ENCODE results near the gene SLC25A47. TPM values are rescaled to one million over a fixed set of nuclear protein-coding genes. Genes with fewer than 3 reads are reported as not detected.
"Not testable (repeated sequence)": the region's sequence is repeated elsewhere in the genome, so short reads cannot be mapped to it uniquely, and the experiment has no call there.

Gene SLC25A47
- total and polyA plus RNA-seq, 2 donors (not counting 1 experiment from before 2014, with no cell fraction given), result under 0.01 TPM; not detected in 1

DNA sequence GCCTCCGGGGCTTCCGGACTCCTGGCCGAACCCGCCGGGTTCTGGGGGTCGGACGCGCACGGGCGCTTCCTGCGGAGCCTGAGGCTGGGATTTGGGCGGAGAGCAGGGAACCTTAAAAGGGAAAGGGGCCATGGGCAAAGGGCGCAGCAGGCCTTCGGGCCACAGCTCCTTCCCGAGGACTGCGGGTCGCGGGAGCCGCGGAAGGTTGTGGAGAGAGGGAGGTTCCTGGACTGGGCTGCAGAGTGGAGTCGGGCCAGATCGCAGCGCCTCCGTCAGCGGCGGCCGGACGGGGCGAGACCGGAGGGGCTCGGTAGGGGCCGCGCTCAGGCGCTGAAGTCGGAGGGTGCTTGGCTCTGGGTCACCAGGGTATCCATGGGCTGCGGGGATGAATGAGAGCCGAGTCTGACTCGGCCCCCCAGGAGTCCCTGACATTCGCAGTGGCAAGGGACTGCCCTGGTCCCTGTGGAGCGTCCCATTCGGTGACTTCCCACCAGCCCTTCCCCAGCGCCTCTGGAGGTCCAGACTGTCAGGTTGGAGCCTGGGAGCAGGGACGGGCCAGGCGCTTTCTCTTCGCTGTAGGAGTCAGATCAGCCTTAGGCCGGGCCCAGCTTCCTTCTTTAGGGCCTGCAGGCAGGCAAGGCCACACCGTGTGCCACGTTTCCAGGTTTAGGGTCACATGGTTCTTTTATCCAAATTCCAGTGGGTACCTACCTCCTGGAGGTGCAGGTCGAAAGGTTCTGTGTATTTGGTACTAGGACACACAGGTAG, 16.0 kb upstream of the SLC25A47 start:
- H3K9me3 ChIP-seq (ENCODE audit: control insufficient read depth, insufficient read depth, low read depth, low read length), result no peaks in the 10 kb centered on the region
- DNase-seq (ENCODE audit: low read depth in 2 of 2), result peak in 1 of 2 donors; percentile 11
- peak overlapping the region; percentile 66 to 84 (median 75) for H3K4me3 ChIP-seq (replicated peaks in 1 of 4; ENCODE audit: control extremely low read depth in 1 of 4, insufficient read depth in 1 of 4, low read depth in 3 of 4, low read length in 4 of 4)
- H3K27ac ChIP-seq (ENCODE audit: insufficient read depth, low read length), result peak overlapping the region; percentile 66
- peak overlapping the region; percentile 71 for H3K9ac ChIP-seq (ENCODE audit: insufficient read depth, low read length)
- no peaks in the 10 kb centered on the region for H3K36me3 ChIP-seq (ENCODE audit: control insufficient read depth, insufficient read depth, low read length)
- peak overlapping the region; percentile 55 for H2AFZ ChIP-seq (ENCODE audit: low read length)
- TF ChIP-seq, protein P1, sequence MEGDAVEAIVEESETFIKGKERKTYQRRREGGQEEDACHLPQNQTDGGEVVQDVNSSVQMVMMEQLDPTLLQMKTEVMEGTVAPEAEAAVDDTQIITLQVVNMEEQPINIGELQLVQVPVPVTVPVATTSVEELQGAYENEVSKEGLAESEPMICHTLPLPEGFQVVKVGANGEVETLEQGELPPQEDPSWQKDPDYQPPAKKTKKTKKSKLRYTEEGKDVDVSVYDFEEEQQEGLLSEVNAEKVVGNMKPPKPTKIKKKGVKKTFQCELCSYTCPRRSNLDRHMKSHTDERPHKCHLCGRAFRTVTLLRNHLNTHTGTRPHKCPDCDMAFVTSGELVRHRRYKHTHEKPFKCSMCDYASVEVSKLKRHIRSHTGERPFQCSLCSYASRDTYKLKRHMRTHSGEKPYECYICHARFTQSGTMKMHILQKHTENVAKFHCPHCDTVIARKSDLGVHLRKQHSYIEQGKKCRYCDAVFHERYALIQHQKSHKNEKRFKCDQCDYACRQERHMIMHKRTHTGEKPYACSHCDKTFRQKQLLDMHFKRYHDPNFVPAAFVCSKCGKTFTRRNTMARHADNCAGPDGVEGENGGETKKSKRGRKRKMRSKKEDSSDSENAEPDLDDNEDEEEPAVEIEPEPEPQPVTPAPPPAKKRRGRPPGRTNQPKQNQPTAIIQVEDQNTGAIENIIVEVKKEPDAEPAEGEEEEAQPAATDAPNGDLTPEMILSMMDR (conservative IDR thresholded peaks at IDR 0.05 in 1 of 2, IDR thresholded peaks at IDR 0.05 in 1 of 2; ENCODE audit: low read depth in 1 of 2, low read length in 2 of 2), result no peak
- peaks cover 4% of the 10 kb centered on the region for H3K4me1 ChIP-seq (ENCODE audit: control insufficient read depth, extremely low read depth, insufficient read depth, low read length)
- H3K4me2 ChIP-seq (ENCODE audit: extremely low read depth, insufficient read depth, low read length), result peak overlapping the region; percentile 55
- H4K20me1 ChIP-seq (ENCODE audit: control insufficient read depth, extremely low read depth, insufficient read depth, low read length), result no peaks in the 10 kb centered on the region
- H3K27me3 ChIP-seq (ENCODE audit: control insufficient read depth, insufficient read depth, low read length), result no peaks in the 10 kb centered on the region
- peaks cover 7% of the 10 kb centered on the region for H3K79me2 ChIP-seq (ENCODE audit: control insufficient read depth, insufficient read depth, low read length)

DNA sequence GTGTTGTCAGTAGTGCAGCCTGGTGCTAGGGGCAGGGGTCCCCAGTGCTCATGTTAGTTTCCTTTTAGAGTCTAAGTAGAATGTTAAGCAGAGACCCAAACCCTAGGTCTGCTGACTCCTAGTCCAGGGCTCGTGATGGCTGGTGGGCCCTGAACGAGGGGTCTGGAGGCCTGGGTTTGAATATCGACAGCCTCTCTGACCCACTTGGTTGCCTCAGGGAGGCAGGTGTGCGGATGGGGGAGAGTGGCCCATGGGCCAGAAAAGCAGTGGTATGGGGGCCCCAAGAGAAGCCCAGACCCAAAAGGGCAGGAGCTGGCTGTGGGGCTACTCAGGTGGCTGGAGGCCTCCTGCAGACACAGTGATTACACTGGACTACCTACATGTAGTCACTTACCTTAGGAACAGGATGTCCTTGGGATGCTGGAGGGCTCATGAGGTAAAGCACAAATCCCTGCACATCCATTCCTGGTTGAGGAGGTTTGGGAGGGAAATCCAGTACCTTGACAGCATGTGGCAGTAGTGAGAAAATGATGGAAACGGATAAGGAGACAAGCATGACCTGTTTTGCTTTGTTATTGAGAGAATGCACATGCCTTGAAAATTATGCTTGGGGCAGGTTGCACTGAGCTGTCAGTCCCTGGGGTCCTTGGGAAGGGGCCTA, 15.2 kb upstream of the SLC25A47 start:
- Histone ChIP-seq H3K4me1 (ENCODE audit: control insufficient read depth, extremely low read depth, insufficient read depth, low read length) (peaks cover 4% of the 10 kb centered on the region), H3K4me3 (replicated peaks in 1 of 4; ENCODE audit: control extremely low read depth in 1 of 4, insufficient read depth in 1 of 4, low read depth in 3 of 4, low read length in 4 of 4) (peak overlapping the region; percentile 66 to 84 (median 75)), H3K27me3 (ENCODE audit: control insufficient read depth, insufficient read depth, low read length) (no peaks in the 10 kb centered on the region), H3K27ac (ENCODE audit: insufficient read depth, low read length) (no peak overlapping the region), H4K20me1 (ENCODE audit: control insufficient read depth, extremely low read depth, insufficient read depth, low read length) (no peaks in the 10 kb centered on the region), H3K79me2 (ENCODE audit: control insufficient read depth, insufficient read depth, low read length) (peaks cover 7% of the 10 kb centered on the region), H3K9me3 (ENCODE audit: control insufficient read depth, insufficient read depth, low read depth, low read length) (no peaks in the 10 kb centered on the region), H3K36me3 (ENCODE audit: control insufficient read depth, insufficient read depth, low read length) (no peaks in the 10 kb centered on the region), H3K4me2 (ENCODE audit: extremely low read depth, insufficient read depth, low read length) (peak overlapping the region; percentile 55), H2AFZ (ENCODE audit: low read length) (peak overlapping the region; percentile 20), H3K9ac (ENCODE audit: insufficient read depth, low read length) (no peak overlapping the region)
- no peak for TF ChIP-seq EZH2 (IDR thresholded peaks at IDR 0.05; ENCODE audit: low read length, missing control alignments)
- TF ChIP-seq, protein P1 (conservative IDR thresholded peaks at IDR 0.05 in 1 of 2, IDR thresholded peaks at IDR 0.05 in 1 of 2; ENCODE audit: low read depth in 1 of 2, low read length in 2 of 2), result no peak
- no peak for DNase-seq (ENCODE audit: low read depth in 2 of 2)

DNA sequence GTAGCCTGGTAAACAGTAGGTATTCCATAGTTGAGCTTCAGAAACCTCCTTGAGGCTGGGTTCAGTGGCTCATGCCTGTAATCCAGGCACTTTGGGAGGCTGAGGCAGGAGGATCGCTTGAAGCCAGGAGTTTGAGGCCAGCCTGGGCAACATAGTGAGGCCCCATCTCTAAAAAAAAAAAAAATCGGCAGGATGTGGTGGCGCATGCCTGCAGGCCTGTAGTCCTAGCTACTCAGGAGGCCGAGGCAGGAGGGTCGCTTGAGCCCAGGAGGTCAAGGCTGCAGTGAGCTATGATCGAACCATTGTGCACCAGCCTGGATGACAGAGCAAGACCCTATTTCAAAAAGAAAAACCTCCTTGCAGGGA, 14.7 kb upstream of the SLC25A47 start:
- H3K4me3 ChIP-seq (replicated peaks in 1 of 4; ENCODE audit: control extremely low read depth in 1 of 4, insufficient read depth in 1 of 4, low read depth in 3 of 4, low read length in 4 of 4); H3K4me1 ChIP-seq (ENCODE audit: control insufficient read depth, extremely low read depth, insufficient read depth, low read length); H2AFZ ChIP-seq (ENCODE audit: low read length); H3K9me3 ChIP-seq (ENCODE audit: control insufficient read depth, insufficient read depth, low read depth, low read length); H3K9ac ChIP-seq (ENCODE audit: insufficient read depth, low read length); H3K27ac ChIP-seq (ENCODE audit: insufficient read depth, low read length); H3K79me2 ChIP-seq (ENCODE audit: control insufficient read depth, insufficient read depth, low read length); H4K20me1 ChIP-seq (ENCODE audit: control insufficient read depth, extremely low read depth, insufficient read depth, low read length); H3K27me3 ChIP-seq (ENCODE audit: control insufficient read depth, insufficient read depth, low read length); DNase-seq (ENCODE audit: low read depth in 2 of 2); H3K36me3 ChIP-seq (ENCODE audit: control insufficient read depth, insufficient read depth, low read length); H3K4me2 ChIP-seq (ENCODE audit: extremely low read depth, insufficient read depth, low read length): not testable (repeated sequence)
